A549 (cell line): Measurements from ENCODE around the gene SLC27A2. TPM values are rescaled to one million over a fixed set of nuclear protein-coding genes. Genes with fewer than 3 reads are reported as not detected.

Experiments
- ATAC-seq, 2 experiments: fragments of 200-7000 bp in 1 of 2; fragments of >200 bp in 1 of 2; cut with Nextera tagmentation in 1 of 2; cut with Tn5 transposase in 1 of 2; 3 replicates each; pipeline versions ENCODE4 v1.8.0 to v1.9.1; 2018 to 2020; ENCODE audit warnings: mild to moderate bottlenecking in 1 of 2, moderate library complexity in 1 of 2
- CTCF ChIA-PET: fragments of 300-600 bp; sonication (Branson Sonifier 250); formaldehyde crosslinking; extraction: SDS; loops from one replicate; lab custom pipeline; 2021; ENCODE audit warnings: antibody characterized with exemption, inconsistent platforms; lab: Yijun Ruan, JAX
- POLR2A ChIA-PET: fragments of 350-600 bp; formaldehyde crosslinking; extraction: SDS; loops from one replicate; lab custom pipeline; 2021; ENCODE audit warnings: antibody characterized with exemption, inconsistent platforms; lab: Yijun Ruan, JAX
- DNase-seq, 2 experiments: peaks; one replicate each; pipeline versions ENCODE4 v3.0.0 to v3.0.0-alpha.2; 2011 to 2016; ENCODE audit warnings: low read depth in 1 of 2, low spot score in 1 of 2
- FAIRE-seq: peaks from 2 replicates; lab custom pipeline; 2011; peaks lifted over from hg19 to GRCh38; lab: Jason Lieb, UNC
- H3K27ac ChIP-seq, 2 experiments: fragments of >200 bp; sonication (Bioruptor Twin); formaldehyde crosslinking; 3 replicates each; pipeline ENCODE4 v1.5.1; 2016 to 2017
- H3K4me1 ChIP-seq: fragments of >200 bp; sonication (Bioruptor Twin); formaldehyde crosslinking; 3 replicates; pipeline ENCODE4 v1.6.1; 2016
- H3K4me2 ChIP-seq: fragments of >200 bp; sonication (Bioruptor Twin); formaldehyde crosslinking; 3 replicates; pipeline ENCODE4 v1.6.1; 2016
- H3K4me3 ChIP-seq: fragments of >200 bp; sonication (Bioruptor Twin); formaldehyde crosslinking; 3 replicates; pipeline ENCODE4 v1.5.1; 2016
- H3K9me3 ChIP-seq: fragments of >200 bp; sonication (Bioruptor Twin); formaldehyde crosslinking; 3 replicates; pipeline ENCODE4 v1.6.1; 2016
- BHLHE40 ChIP-seq: IDR thresholded peaks from 2 replicates; pipeline ENCODE4 v1.6.1; 2012; ENCODE audit warnings: low read depth, low read length, inconsistent platforms
- ESRRA ChIP-seq: fragments of 150-350 bp; IDR thresholded peaks from 2 replicates; pipeline ENCODE4 v1.6.1; 2014; ENCODE audit warnings: mild to moderate bottlenecking, low read length, borderline replicate concordance
- HOXB13 ChIP-seq: fragments of 250-450 bp; sonication (Bioruptor Pico); IDR thresholded peaks from 2 replicates; pipeline ENCODE4 v1.5.0; 2020; ENCODE audit warnings: low read depth, mild to moderate bottlenecking, moderate library complexity
- HOXB5 ChIP-seq: fragments of 250-450 bp; sonication (Bioruptor Pico); IDR thresholded peaks from 2 replicates; pipeline ENCODE4 v1.5.0; 2020; ENCODE audit warnings: mild to moderate bottlenecking, moderate library complexity
- KDM1A ChIP-seq: fragments of 200-600 bp; sonication (generic); IDR thresholded peaks from 2 replicates; pipeline ENCODE4 v1.6.1; 2016; ENCODE audit warnings: low read depth, mild to moderate bottlenecking
- MAFK ChIP-seq: fragments of 450-650 bp; IDR thresholded peaks from 2 replicates; pipeline ENCODE4 v1.6.1; 2014; ENCODE audit not compliant: partially characterized antibody
- MAZ ChIP-seq: fragments of 150-350 bp; IDR thresholded peaks from 2 replicates; pipeline ENCODE4 v1.6.1; 2014; ENCODE audit warnings: antibody characterized with exemption, low read depth, low read length, borderline replicate concordance
- NPAS2 ChIP-seq: fragments of 250-450 bp; sonication (Bioruptor Pico); IDR thresholded peaks from 2 replicates; pipeline ENCODE4 v1.8.0; 2022; ENCODE audit warnings: mild to moderate bottlenecking, moderate library complexity, borderline replicate concordance
- RAD21 ChIP-seq, 2 experiments: fragments of >200 bp in 1 of 2; sonication (Bioruptor Twin) in 1 of 2; formaldehyde crosslinking in 1 of 2; IDR thresholded peaks in 1 of 2; conservative IDR thresholded peaks in 1 of 2; 2 replicates in 1 of 2; 3 replicates in 1 of 2; pipeline ENCODE4 v1.6.1; 2012 to 2018; ENCODE audit warnings: inconsistent platforms in 1 of 2
- RCOR1 ChIP-seq: fragments of 150-350 bp; IDR thresholded peaks from 2 replicates; pipeline ENCODE4 v1.6.1; 2014; ENCODE audit warnings: antibody characterized with exemption, low read length, low read depth
- RNF2 ChIP-seq: fragments of 200-600 bp; sonication (generic); IDR thresholded peaks from 2 replicates; pipeline ENCODE4 v1.6.1; 2016; ENCODE audit warnings: low read depth, mild to moderate bottlenecking, antibody characterized with exemption, moderate library complexity, borderline replicate concordance
- SREBF2 ChIP-seq: fragments of 450-650 bp; IDR thresholded peaks from 2 replicates; pipeline ENCODE4 v1.6.1; 2014; ENCODE audit warnings: mild to moderate bottlenecking, moderate library complexity
- ZSCAN20 ChIP-seq: fragments of 250-450 bp; sonication (Bioruptor Pico); IDR thresholded peaks from 2 replicates; pipeline ENCODE4 v1.8.0; 2022; ENCODE audit warnings: mild to moderate bottlenecking, moderate library complexity
- WGBS: methylation state at CpG from one replicate; pipeline ENCODE4 v1.1.6; 2017; ENCODE audit errors: missing lambda C conversion rate; 5-methylcytosine and 5-hydroxymethylcytosine counted together
- polyA plus RNA-seq, 4 experiments: library from polyadenylated mRNA; depleted of rRNA in 3 of 4; stranded (reverse); fragments of >200 nt; fragmentation: RNase III in 1 of 4; extraction: RNeasy Plus Mini Kit Qiagen cat#74134 plus additional on column Dnase treatment in 1 of 4; gene quantifications; 2 replicates in 3 of 4; 3 replicates in 1 of 4; pipeline ENCODE4 v1.2.3, GENCODE V29; 2011 to 2017
- TF ChIP-seq, protein P1 (sequence below): IDR thresholded peaks from 2 replicates; pipeline ENCODE4 v1.6.1; 2012; ENCODE audit warnings: low read depth, borderline replicate concordance
- TF ChIP-seq, protein P2 (sequence below): IDR thresholded peaks from 2 replicates; pipeline ENCODE4 v1.6.1; 2012
- TF ChIP-seq, protein P3 (sequence below): IDR thresholded peaks from 2 replicates; pipeline ENCODE4 v1.6.1; 2012
- TF ChIP-seq, protein P4 (sequence below): fragments of >200 bp; sonication (Bioruptor Twin); formaldehyde crosslinking; IDR thresholded peaks from 3 replicates; pipeline ENCODE4 v1.6.1; 2016
- TF ChIP-seq, protein P5 (sequence below): fragments of 250-450 bp; sonication (Bioruptor Pico); IDR thresholded peaks from 2 replicates; pipeline ENCODE4 v1.5.0; 2020; ENCODE audit warnings: low read depth, mild to moderate bottlenecking, moderate library complexity
- TF ChIP-seq, protein P6 (sequence below): fragments of 250-450 bp; sonication (Bioruptor Pico); IDR thresholded peaks from 2 replicates; pipeline ENCODE4 v1.5.0; 2021; ENCODE audit warnings: mild to moderate bottlenecking, moderate library complexity, borderline replicate concordance
- TF ChIP-seq, protein P7 (sequence below): fragments of 450-650 bp; IDR thresholded peaks from 2 replicates; pipeline ENCODE4 v1.6.1; 2014; ENCODE audit warnings: antibody characterized with exemption

SLC27A2 gene
- polyA plus RNA-seq, 2 of the 4 experiments (the other 2 are of a cell fraction) = 36.0 to 44.1 TPM

DNA sequence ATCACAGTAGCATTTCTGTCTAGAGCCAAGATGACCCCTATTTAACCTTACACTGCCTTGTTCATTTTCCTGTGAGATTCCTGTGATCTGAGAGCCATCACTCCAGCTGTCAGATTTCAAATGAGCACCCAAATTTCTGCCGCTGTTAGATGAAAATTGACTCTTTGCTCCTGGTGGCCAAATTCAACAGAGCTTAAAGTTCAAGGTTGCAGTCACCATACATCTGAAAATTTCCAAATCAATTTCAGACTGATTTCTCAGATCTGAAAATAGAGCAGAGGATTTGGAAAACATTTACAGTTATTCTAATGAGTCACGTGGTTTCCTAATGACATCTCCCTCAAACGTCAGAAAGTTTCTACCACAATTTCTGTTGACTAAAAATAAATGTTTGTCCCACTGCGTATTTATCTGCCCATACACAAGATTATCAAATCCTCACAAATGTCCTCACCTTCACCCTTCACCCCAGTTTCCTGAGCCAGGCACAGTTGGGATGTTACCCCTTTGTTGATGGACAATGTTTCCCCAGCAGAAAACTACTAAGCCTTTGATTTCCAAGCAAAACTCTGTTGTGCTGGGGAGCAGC is 67.1 kb downstream of the SLC27A2 start:
- WGBS = 83% methylated on average over 4 of the region's 4 CpGs
- TF ChIP-seq KDM1A = no peak
- no peak for TF ChIP-seq BHLHE40
- TF ChIP-seq, protein P1, sequence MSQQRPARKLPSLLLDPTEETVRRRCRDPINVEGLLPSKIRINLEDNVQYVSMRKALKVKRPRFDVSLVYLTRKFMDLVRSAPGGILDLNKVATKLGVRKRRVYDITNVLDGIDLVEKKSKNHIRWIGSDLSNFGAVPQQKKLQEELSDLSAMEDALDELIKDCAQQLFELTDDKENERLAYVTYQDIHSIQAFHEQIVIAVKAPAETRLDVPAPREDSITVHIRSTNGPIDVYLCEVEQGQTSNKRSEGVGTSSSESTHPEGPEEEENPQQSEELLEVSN = no peak
- TF ChIP-seq, protein P2, sequence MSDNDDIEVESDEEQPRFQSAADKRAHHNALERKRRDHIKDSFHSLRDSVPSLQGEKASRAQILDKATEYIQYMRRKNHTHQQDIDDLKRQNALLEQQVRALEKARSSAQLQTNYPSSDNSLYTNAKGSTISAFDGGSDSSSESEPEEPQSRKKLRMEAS = no peak
- TF ChIP-seq ESRRA = no peak
- TF ChIP-seq, protein P3, sequence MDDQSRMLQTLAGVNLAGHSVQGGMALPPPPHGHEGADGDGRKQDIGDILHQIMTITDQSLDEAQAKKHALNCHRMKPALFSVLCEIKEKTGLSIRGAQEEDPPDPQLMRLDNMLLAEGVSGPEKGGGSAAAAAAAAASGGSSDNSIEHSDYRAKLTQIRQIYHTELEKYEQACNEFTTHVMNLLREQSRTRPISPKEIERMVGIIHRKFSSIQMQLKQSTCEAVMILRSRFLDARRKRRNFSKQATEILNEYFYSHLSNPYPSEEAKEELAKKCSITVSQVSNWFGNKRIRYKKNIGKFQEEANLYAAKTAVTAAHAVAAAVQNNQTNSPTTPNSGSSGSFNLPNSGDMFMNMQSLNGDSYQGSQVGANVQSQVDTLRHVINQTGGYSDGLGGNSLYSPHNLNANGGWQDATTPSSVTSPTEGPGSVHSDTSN = no peak
- no peak for TF ChIP-seq SREBF2
- TF ChIP-seq, protein P4, sequence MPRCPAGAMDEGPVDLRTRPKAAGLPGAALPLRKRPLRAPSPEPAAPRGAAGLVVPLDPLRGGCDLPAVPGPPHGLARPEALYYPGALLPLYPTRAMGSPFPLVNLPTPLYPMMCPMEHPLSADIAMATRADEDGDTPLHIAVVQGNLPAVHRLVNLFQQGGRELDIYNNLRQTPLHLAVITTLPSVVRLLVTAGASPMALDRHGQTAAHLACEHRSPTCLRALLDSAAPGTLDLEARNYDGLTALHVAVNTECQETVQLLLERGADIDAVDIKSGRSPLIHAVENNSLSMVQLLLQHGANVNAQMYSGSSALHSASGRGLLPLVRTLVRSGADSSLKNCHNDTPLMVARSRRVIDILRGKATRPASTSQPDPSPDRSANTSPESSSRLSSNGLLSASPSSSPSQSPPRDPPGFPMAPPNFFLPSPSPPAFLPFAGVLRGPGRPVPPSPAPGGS = no peak
- no peak for TF ChIP-seq MAZ
- no peak for TF ChIP-seq RAD21 (conservative IDR thresholded peaks at IDR 0.05 in 1 of 2, IDR thresholded peaks at IDR 0.05 in 1 of 2)
- TF ChIP-seq HOXB5 (CRISPR knock-in tag) = no peak
- no peak for TF ChIP-seq RNF2
- TF ChIP-seq, protein P5, sequence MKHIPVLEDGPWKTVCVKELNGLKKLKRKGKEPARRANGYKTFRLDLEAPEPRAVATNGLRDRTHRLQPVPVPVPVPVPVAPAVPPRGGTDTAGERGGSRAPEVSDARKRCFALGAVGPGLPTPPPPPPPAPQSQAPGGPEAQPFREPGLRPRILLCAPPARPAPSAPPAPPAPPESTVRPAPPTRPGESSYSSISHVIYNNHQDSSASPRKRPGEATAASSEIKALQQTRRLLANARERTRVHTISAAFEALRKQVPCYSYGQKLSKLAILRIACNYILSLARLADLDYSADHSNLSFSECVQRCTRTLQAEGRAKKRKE (CRISPR knock-in tag) = no peak
- TF ChIP-seq HOXB13 (CRISPR knock-in tag) = no peak
- TF ChIP-seq NPAS2 (CRISPR knock-in tag) = no peak
- TF ChIP-seq, protein P6, sequence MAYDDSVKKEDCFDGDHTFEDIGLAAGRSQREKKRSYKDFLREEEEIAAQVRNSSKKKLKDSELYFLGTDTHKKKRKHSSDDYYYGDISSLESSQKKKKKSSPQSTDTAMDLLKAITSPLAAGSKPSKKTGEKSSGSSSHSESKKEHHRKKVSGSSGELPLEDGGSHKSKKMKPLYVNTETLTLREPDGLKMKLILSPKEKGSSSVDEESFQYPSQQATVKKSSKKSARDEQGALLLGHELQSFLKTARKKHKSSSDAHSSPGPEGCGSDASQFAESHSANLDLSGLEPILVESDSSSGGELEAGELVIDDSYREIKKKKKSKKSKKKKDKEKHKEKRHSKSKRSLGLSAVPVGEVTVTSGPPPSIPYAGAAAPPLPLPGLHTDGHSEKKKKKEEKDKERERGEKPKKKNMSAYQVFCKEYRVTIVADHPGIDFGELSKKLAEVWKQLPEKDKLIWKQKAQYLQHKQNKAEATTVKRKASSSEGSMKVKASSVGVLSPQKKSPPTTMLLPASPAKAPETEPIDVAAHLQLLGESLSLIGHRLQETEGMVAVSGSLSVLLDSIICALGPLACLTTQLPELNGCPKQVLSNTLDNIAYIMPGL = no peak
- no peak for TF ChIP-seq ZSCAN20 (CRISPR knock-in tag)
- TF ChIP-seq, protein P7, sequence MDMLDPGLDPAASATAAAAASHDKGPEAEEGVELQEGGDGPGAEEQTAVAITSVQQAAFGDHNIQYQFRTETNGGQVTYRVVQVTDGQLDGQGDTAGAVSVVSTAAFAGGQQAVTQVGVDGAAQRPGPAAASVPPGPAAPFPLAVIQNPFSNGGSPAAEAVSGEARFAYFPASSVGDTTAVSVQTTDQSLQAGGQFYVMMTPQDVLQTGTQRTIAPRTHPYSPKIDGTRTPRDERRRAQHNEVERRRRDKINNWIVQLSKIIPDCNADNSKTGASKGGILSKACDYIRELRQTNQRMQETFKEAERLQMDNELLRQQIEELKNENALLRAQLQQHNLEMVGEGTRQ = no peak
- no peak overlapping the region for H3K27ac ChIP-seq
- H3K4me3 ChIP-seq = no peak overlapping the region
- no peak for ATAC-seq
- H3K9me3 ChIP-seq = no peaks in the 10 kb centered on the region
- DNase-seq = no peak
- peaks cover 4% of the 10 kb centered on the region; the same call in 1 of the 3 replicates for H3K4me1 ChIP-seq
- ChIA-PET POLR2A (no interaction called here), CTCF (interaction anchor here (1.2 kb wide), 1 partner anchor 10 kb away, joined by 3 read pairs; no protein-coding TSS in a partner anchor)
- FAIRE-seq = no peak
- no peak overlapping the region for H3K4me2 ChIP-seq

DNA sequence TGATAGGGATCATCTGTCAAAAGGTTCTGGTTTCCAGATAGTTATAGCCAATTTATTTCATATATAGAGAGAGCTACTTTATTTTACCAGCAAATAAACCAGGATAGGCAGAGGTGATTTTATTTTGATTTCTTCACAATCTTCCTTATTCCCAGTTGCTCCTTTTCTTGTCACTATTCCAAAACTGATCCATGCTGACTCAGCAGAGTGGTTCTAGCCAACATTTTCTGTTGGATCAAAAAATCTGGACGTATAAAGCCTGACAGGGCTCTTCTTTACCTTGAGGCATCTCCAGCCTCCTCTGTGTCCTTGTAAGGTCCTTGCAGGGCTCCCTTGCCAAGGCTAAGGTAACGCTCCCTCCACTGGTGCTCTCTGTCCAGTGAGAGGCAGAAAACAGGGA is 67.7 kb downstream of the SLC27A2 start:
- DNase-seq (no peak), ATAC-seq (no peak)
- H3K4me2 ChIP-seq = no peak overlapping the region
- WGBS = 73% methylated on average over 2 of the region's 2 CpGs
- H3K9me3 ChIP-seq = no peaks in the 10 kb centered on the region
- H3K4me1 ChIP-seq = peaks cover 4% of the 10 kb centered on the region; the same call in 1 of the 3 replicates
- no peak overlapping the region for H3K27ac ChIP-seq
- ChIA-PET POLR2A (no interaction called here), CTCF (interaction anchor here (1.0 kb wide), 1 partner anchor 25 kb away, joined by 3 read pairs; no protein-coding TSS in a partner anchor)
- H3K4me3 ChIP-seq = no peak overlapping the region
- TF ChIP-seq MAFK (peak; percentile 96), RCOR1 (no peak)
- TF ChIP-seq, all 56 proteins: peak for 1
- FAIRE-seq = no peak
